Left colon (tissue), 2 donors: Measurements from ENCODE around the gene ZNF487. TPM values are rescaled to one million over a fixed set of nuclear protein-coding genes. Genes with fewer than 3 reads are reported as not detected.
"Not testable (repeated sequence)": the region's sequence is repeated elsewhere in the genome, so short reads cannot be mapped to it uniquely, and the experiment has no call there.

Experiments used
- ATAC-seq: fragments of 200-7000 bp; cut with Tn5 transposase; one replicate; pipeline ENCODE4 v1.9.1; 2020; ENCODE audit warnings: mild to moderate bottlenecking, moderate library complexity
- DNase-seq, 2 donors: peaks; one replicate each; pipeline ENCODE4 v3.0.0-alpha.2; 2020
- intact Hi-C, 2 donors: fragments of 100-400 bp; cut with DNase I in 1 of 2; cut with micrococcal nuclease in 1 of 2; formaldehyde crosslinking; loops; one replicate each; pipeline versions ENCODE4 v1.11.2 to v1.14.0; 2022; cut with DNase I, micrococcal nuclease
- long read RNA-seq: library from polyadenylated mRNA; unstranded; transcript quantifications from one replicate; pipeline ENCODE4 v2.0.0, GENCODE V29; 2021
- total RNA-seq, 2 donors: library from RNA; stranded (reverse); fragmentation: NEBNext Ultra II Directional; extraction: Animal tissue kit (Norgen Biotek cat#: 25700); gene quantifications; one replicate each; pipeline ENCODE4 v1.2.1, GENCODE V29; 2021
- donor health status: DM: no; HTN: no; CAD: no.
- donor health status: DM: yes; HTN: yes; CAD: no.

The ZNF487 gene
- 1 to 10 TPM; 5.2 to 5.9 TPM for total RNA-seq
- long read RNA-seq: 0 reads

DNA sequence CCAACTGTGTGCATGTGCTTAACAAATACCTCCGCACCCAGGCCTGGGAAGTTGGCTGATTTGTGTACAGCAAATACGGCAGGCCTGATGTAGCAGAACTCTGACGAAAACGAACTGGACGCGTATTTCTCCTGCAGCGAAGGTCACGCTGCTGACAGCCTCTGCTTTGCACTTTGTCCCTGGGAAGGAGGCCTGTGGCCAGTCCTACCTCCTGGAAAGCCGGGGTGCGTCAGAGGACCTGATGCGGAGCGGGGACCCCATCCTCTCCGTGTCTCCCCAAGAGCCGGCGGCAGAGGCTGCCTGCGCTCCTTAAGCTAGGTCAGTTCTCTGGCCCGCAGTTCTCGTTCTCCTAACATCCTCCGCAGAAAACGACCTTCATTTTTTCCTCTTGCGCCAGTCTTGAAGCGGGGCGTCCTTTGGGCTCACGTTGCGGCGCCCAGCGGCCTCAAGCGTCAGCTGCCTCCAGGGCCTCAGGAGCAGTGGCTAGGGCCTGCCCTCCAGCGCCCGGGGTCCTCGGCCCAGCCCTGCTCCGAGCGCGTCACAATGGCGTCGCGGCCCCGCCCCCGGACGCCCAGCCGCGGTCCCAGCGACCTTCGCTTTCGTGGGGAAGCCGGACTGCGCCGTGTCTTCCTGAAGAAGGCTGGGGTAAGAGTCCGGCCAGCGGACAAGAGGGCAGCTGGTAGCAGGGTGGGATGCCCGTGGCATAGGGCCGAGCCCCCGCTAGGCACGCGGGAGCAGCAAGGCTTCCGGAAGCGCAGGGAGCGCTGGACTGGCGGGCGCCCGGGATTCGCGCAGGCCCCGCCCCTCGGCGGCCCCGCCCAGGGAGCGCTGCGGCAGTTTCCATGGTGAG lies at the start of gene ZNF487:
Gene ZNF487, plus strand, starts transcription at position 821 of the 850 bp plus-strand sequence. CDS start 38,703 bp downstream, outside the sequence.
- DNase-seq (peak; percentile 88 to 91), ATAC-seq (peak; percentile 95)
- intact Hi-C loops: no loop called here

DNA sequence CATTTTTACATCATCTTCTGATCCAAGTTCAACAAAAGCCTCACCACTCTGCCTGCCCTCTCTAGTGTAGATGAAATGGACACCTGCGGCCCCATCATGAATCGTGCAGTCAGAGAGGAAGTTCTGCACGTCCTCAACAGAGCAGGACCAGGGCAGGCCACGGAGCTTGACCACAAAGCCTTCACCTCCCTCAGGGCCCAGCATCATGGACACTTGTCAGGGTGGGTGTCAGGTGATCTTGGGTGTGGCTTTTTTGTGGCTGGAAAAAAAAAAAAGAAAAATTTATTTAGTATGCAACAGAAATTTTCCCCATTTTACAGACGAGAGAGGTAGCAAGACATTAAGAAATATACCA lies 49.3 kb upstream of the ZNF487 start:
- DNase-seq (no peak), ATAC-seq (no peak)
- intact Hi-C loops: no loop called here

DNA sequence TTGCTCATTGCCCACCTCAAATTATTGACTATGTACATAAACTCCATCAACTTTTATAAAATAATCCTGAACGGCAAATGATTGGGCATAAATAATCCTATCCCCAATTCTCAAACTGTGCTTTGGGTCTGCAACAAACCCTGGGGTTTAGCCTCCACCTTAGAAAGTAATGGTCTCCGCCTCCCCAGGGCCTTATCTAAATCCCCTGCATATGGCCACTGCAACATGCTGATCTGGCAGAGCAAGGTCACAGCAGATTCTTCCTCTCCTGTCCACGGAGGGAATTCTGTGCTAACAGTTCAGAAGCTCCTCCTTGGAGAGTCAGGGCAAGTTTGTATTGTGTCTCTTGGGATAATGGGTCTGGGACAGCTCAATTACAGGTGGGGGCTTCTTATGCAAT lies 47.0 kb upstream of the ZNF487 start:
- ATAC-seq: no peak
- intact Hi-C loops: no loop called here
- no peak for DNase-seq

DNA sequence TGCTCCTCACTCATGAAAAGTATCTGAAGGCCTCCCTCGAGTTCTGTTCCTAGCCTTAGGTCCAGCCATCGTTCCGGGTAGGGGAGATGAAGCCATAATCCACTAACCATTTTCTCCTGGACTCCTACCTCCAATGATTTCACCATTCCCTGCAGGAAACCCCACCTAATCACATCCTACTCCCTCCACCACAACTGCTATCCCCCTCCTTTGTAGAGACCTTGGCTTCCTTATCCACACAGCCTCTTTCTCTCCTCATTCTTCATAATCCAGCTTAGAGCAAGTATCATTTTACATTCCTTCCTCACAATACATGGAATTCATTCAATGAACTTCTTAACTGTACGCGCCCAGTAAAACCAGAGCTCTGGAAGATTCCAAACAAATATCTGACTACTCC lies 46.6 kb upstream of the ZNF487 start:
- no peak for ATAC-seq
- no peak for DNase-seq
- intact Hi-C loops: no loop called here

DNA sequence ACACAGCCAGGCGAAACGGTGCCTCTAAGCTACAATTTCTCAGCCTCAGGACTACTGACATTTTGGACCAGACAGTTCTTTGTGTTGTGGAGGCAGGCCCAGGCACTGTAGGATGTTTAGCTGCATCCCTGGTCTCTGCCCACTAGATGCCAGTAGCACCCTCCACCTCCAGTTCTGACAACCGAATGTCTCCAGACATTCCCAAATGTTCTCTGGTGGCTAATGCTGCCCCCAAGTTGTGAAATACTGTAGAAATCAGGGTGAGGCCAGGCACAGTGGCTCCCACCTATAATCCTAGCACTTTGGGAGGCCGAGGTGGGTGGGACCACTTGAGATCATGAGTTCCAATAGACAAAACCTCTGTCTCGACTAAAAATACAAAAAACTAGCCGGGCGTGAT lies 46.2 kb upstream of the ZNF487 start:
- DNase-seq (no peak), ATAC-seq (peak; percentile 54)
- intact Hi-C loops: no loop called here

DNA sequence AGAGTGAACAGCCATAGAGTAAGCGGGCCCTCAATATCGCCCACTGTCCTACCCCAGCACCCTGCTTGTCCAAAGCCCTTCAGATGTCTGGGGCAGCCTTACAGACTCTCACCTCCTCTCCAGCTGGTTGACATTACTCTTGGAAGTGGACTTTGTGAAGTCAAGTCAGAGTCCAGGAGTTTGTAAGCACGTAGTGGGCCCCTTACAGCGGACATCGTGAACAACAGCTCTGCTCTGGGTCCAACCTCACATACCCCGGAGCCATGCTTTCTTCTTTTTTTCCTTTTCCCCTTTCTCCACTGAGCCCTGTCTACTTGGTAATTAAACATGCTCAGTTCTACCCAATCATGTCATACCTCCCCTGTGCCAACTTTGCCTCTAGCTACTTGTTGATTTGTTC lies 45.4 kb upstream of the ZNF487 start:
- intact Hi-C loops: no loop called here
- ATAC-seq (no peak), DNase-seq (no peak)

- intact Hi-C loops: no loop called here
- ATAC-seq: no peak
- peak in 1 of 2 donors; percentile 3 for DNase-seq
These were observed 44.2 kb upstream of the ZNF487 start for GRCh38 chr10:43392748-43393147.

DNA sequence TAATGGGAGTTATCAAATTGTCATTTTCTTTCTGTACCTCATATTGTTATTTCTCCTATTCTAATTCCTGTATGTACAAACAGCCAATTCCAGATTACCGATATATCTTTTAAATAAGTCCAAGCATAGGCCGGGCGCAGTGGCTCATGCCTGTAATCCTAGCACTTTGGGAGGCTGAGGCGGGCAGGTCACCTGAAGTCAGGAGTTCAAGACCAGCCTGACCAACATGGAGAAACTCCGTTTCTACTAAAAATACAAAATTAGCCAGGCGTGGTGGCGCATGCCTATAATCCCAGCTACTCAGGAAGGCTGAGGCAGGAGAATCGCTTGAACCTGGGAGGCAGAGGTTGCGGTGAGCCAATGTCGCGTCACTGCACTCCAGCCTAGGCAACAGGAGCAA lies 43.7 kb upstream of the ZNF487 start:
- intact Hi-C loops: not testable (repeated sequence)

GRCh38 chr10:43393606-43394360 lies 43.1 kb upstream of the ZNF487 start:
- no peak for ATAC-seq
- intact Hi-C loops: no loop called here
- peak in 1 of 2 donors; percentile 14 for DNase-seq

More for the DNA sequence above, 43.7 kb upstream of the ZNF487 start:
- ATAC-seq: not testable (repeated sequence)
- DNase-seq: peak in 1 of 2 donors; percentile 9

DNA sequence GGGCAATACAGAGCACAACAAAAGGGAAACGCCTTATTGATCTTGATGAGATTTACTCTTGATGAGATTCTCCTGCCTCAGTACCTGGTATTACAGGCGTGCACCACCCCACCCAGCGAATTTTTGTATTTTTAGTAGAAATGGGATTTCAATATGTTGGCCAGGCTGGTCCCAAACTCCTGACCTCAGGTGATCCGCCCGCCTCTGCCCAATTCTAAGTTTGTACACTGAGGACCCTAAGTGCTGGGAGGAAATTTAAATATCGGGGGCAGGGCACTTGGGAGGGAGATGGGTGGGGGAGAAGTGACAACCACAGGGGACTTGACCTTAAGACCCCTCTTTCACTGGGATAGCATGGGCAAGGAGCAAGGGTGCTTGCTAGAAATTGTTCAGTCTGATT lies 42.0 kb upstream of the ZNF487 start:
- ATAC-seq (no peak), DNase-seq (peak in 1 of 2 donors; percentile 22)
- intact Hi-C loops: no loop called here

- ATAC-seq (peak; percentile 2), DNase-seq (peak; percentile 50 to 58)
- intact Hi-C loops: no loop called here
These were observed 41.3 kb upstream of the ZNF487 start for GRCh38 chr10:43395571-43396060.

DNA sequence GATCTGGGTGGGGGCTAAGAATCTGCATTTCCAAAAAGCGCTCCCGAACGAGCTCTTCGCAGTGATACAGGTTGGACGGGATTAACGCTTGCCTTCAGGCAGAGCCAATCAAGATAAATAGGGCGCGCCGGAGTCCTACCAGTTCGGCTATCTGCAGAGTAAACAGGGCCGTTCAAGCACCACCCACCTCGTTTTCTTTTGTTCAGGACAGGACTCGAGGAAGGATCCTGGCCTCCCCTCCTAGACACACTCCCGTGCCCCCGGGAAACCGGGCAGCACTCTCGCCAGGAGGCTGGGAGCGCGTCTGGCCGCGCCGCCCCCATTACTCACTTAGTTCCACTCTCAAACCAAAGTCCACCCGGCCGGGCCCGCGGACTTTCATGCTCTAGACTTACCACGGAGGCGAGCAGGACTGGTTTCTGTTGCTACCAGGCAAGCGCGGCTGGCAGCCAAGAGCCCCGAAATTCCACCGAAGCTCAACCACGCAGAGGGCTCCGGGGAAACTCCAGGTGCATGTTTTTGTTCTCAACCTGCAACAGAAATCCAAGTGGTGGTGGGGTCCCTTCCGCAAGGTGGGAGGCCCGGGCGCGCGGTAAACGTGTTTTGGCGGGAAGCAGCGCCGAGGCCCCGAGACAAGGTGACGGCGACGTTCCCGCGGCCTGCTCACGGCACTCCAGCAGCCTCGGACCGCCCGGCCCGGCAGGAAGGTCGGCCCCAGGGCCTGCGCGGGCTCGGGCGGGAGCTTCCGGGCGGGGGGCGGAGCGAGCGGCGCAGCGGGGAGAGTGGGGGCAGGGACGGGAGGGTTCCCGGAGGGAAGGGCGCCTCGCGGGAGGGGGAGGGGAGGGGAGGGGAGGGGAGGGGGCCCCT lies 40.6 kb upstream of the ZNF487 start:
- DNase-seq: peak; percentile 83 to 87
- intact Hi-C loops: no loop called here
- ATAC-seq: peak; percentile 77

- intact Hi-C loops: no loop called here
- ATAC-seq: peak; percentile 82
- DNase-seq: peak; percentile 92 to 96
These were observed 39.8 kb upstream of the ZNF487 start for GRCh38 chr10:43396928-43397624.

GRCh38 chr10:43398939-43399319 lies 38.0 kb upstream of the ZNF487 start:
- DNase-seq: no peak
- intact Hi-C loops: no loop called here

DNA sequence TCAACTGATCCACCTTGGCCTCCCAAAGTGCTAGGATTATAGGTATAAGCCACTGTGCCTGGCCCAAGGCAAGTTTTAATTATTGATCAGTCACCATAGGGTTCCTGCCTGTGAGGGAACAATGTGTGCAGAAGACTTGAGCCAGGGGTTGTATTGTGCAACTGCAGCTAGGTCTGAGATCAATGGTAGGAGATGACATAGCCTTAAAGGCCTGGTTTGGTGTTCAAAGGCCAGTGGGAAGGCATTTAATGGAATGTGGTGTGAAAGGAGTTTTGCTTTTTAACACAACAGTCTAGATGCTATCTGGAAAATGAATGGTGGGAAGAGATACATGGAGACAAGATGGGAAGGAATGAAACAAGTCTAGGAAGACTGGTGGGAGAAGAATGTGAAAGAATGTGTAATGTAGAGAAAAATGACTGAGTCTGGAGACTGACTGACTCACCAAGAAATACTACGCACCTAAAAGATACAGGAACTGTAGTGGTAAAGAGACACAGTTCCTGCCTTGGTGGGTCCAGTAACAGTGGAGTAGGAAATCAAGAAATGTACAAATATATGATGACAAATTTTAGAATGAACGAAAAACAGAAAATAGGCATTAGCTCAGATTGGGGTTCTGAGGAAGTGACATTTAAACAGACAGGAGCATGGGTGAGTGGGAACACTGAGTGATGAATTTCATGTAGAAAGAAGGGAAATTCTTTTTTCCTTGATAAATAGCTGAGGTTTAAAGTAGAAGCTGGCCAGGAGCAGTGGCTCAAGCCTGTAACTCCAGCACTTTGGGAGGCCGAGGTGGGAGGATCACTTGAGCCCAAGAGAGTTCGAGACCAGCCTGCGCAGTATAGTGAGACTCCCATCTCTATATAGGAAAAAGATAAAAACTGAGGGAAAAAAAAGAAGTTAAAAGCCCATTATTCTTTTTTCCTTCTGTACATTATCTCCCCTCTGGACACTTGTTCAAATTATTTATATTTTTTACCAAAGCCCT lies 37.3 kb upstream of the ZNF487 start:
- intact Hi-C loops: no loop called here
- DNase-seq: no peak
- ATAC-seq: no peak

More at GRCh38 chr10:43398939-43399319, 38.0 kb upstream of the ZNF487 start:
- ATAC-seq: no peak

DNA sequence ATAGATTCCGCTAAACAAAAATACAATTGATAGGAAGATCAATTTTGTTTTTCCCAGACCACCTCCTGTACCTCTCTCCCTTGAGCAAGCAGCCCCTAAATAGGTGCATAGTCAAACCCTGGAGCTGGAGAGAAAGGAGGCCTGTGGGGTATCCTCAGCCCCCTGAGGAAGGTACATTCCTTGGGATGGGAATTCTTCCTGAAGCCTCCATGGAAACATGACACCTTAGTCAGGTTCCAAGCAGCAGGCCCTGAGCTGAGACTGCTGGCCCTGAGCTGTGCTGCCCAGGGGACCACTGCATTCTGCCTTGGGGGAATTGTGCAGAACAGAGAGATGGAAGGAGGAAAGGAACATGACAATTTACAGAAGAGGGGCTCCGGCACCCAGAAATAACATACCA lies 35.3 kb upstream of the ZNF487 start:
- intact Hi-C loops: no loop called here
- DNase-seq: no peak
- ATAC-seq: no peak

DNA sequence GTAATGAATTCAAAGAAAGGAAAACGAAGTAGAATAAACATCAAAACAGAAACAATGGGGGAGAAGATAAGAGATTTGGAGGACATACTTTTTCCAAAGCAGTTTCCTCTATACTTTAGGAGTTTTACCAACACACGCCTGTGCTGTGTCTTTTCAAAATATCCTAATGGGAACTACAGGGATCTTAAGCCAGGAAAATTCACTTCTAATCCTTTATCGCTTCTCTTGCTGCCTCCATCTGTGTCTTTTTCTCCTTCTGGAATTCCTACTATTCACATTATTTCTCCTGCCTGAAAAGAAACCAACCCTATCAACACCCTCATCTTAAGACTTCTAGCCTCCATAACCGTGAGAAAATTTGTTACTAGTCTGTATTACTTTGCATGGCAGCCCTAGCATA lies 34.7 kb upstream of the ZNF487 start:
- DNase-seq: no peak
- intact Hi-C loops: no loop called here
- ATAC-seq: no peak
